ENCODE measurements around the gene SIAH3.

The SIAH3 gene

DNA sequence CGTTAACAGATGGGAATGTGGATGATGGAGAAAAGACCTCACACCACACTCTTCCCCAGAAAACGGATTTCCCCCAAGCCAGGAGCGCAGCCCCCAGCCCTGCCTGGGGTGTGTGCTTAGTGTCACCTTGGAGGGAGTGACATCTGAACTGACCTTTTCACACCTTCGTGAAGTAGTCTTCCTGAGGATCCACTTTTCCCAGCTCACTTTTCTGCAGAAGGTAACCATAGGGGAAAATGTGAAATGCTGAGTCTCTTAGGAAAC, 26.2 kb downstream of the SIAH3 start:
- H3K27ac ChIP-seq (ENCODE audit: extremely low read depth, low read depth, low read length) = no peak overlapping the region

DNA sequence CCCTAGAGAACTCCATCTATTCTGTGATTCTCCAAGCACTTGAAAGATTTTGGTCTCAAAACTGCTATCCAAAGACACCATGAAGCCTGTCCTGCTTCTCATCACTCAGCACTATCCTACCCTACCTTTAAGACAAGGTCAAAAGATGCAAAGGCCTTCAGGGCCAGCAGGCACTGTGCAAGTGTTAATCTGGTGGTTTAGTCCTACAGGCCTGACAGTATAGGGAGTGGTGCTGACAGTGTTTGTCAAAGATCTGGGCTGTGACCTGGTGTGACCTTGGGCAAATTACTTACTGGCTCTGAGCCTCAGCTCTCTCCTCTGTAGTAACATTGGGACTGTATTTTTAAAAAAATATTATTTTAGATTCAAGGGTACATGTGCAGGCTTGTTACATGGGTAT, 28.0 kb downstream of the SIAH3 start:
- POLR2A ChIA-PET = no interaction called here
- Histone ChIP-seq H3K36me3 (ENCODE audit: control insufficient read depth in 2 of 2, insufficient read depth in 1 of 2, low read length in 2 of 2) (no peaks in the 10 kb centered on the region), H3K4me1 (ENCODE audit: control insufficient read depth, insufficient read depth, low read length) (no peaks in the 10 kb centered on the region), H3K9me3 (ENCODE audit: control insufficient read depth, insufficient read depth, low read depth, low read length) (no peaks in the 10 kb centered on the region), H3K4me3 (ENCODE audit: low read depth, low read length) (no peak overlapping the region), H3K27ac (ENCODE audit: extremely low read depth, low read depth, low read length) (no peak overlapping the region)
- CTCF ChIA-PET = no interaction called here
- TF ChIP-seq ZNF664 (tag by site-specific recombination; IDR thresholded peaks at IDR 0.05) (no peak), ZNF423 (tag by site-specific recombination; IDR thresholded peaks at IDR 0.05) (no peak), ZXDB (tag by site-specific recombination; IDR thresholded peaks at IDR 0.05) (no peak), ZNF776 (tag by site-specific recombination; IDR thresholded peaks at IDR 0.05; ENCODE audit: borderline replicate concordance) (no peak), ZNF561 (tag by site-specific recombination; IDR thresholded peaks at IDR 0.05; ENCODE audit: borderline replicate concordance) (no peak), MYNN (tag by site-specific recombination; IDR thresholded peaks at IDR 0.05; ENCODE audit: borderline replicate concordance) (no peak), GLIS1 (tag by site-specific recombination; IDR thresholded peaks at IDR 0.05) (no peak), ZNF449 (tag by site-specific recombination; IDR thresholded peaks at IDR 0.05) (no peak), PRDM4 (tag by site-specific recombination; IDR thresholded peaks at IDR 0.05) (no peak), YY2 (tag by site-specific recombination; IDR thresholded peaks at IDR 0.05) (no peak), ZNF548 (tag by site-specific recombination; IDR thresholded peaks at IDR 0.05) (no peak)
- TF ChIP-seq, protein P1, sequence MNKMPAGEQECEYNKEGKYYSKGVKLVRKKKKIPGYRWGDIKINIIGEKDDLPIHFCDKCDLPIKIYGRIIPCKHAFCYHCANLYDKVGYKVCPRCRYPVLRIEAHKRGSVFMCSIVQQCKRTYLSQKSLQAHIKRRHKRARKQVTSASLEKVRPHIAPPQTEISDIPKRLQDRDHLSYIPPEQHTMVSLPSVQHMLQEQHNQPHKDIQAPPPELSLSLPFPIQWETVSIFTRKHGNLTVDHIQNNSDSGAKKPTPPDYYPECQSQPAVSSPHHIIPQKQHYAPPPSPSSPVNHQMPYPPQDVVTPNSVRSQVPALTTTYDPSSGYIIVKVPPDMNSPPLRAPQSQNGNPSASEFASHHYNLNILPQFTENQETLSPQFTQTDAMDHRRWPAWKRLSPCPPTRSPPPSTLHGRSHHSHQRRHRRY (tag by site-specific recombination; IDR thresholded peaks at IDR 0.05) = no peak
- TF ChIP-seq, protein P2, sequence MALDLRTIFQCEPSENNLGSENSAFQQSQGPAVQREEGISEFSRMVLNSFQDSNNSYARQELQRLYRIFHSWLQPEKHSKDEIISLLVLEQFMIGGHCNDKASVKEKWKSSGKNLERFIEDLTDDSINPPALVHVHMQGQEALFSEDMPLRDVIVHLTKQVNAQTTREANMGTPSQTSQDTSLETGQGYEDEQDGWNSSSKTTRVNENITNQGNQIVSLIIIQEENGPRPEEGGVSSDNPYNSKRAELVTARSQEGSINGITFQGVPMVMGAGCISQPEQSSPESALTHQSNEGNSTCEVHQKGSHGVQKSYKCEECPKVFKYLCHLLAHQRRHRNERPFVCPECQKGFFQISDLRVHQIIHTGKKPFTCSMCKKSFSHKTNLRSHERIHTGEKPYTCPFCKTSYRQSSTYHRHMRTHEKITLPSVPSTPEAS (tag by site-specific recombination; IDR thresholded peaks at IDR 0.05) = no peak

More for the DNA sequence above, 26.2 kb downstream of the SIAH3 start:
- Histone ChIP-seq H3K36me3 (ENCODE audit: control insufficient read depth in 2 of 2, insufficient read depth in 1 of 2, low read length in 2 of 2) (no peaks in the 10 kb centered on the region), H3K4me3 (ENCODE audit: low read depth, low read length) (no peak overlapping the region), H3K9me3 (ENCODE audit: control insufficient read depth, insufficient read depth, low read depth, low read length) (no peaks in the 10 kb centered on the region), H3K4me1 (ENCODE audit: control insufficient read depth, insufficient read depth, low read length) (no peaks in the 10 kb centered on the region)
- TF ChIP-seq AEBP2 (tag by site-specific recombination; IDR thresholded peaks at IDR 0.05; ENCODE audit: borderline replicate concordance) (no peak), ZNF660 (tag by site-specific recombination; IDR thresholded peaks at IDR 0.05) (no peak), ZNF146 (tag by site-specific recombination; IDR thresholded peaks at IDR 0.05) (no peak), ZFP37 (tag by site-specific recombination; IDR thresholded peaks at IDR 0.05) (no peak), ATF2 (tag by site-specific recombination; IDR thresholded peaks at IDR 0.05; ENCODE audit: low read depth) (no peak)
- TF ChIP-seq, protein P3, sequence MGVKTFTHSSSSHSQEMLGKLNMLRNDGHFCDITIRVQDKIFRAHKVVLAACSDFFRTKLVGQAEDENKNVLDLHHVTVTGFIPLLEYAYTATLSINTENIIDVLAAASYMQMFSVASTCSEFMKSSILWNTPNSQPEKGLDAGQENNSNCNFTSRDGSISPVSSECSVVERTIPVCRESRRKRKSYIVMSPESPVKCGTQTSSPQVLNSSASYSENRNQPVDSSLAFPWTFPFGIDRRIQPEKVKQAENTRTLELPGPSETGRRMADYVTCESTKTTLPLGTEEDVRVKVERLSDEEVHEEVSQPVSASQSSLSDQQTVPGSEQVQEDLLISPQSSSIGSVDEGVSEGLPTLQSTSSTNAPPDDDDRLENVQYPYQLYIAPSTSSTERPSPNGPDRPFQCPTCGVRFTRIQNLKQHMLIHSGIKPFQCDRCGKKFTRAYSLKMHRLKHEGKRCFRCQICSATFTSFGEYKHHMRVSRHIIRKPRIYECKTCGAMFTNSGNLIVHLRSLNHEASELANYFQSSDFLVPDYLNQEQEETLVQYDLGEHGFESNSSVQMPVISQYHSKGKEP (tag by site-specific recombination; IDR thresholded peaks at IDR 0.05) = no peak
- TF ChIP-seq, protein P4, sequence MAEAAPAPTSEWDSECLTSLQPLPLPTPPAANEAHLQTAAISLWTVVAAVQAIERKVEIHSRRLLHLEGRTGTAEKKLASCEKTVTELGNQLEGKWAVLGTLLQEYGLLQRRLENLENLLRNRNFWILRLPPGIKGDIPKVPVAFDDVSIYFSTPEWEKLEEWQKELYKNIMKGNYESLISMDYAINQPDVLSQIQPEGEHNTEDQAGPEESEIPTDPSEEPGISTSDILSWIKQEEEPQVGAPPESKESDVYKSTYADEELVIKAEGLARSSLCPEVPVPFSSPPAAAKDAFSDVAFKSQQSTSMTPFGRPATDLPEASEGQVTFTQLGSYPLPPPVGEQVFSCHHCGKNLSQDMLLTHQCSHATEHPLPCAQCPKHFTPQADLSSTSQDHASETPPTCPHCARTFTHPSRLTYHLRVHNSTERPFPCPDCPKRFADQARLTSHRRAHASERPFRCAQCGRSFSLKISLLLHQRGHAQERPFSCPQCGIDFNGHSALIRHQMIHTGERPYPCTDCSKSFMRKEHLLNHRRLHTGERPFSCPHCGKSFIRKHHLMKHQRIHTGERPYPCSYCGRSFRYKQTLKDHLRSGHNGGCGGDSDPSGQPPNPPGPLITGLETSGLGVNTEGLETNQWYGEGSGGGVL (tag by site-specific recombination; IDR thresholded peaks at IDR 0.05) = no peak
- CTCF ChIA-PET = no interaction called here
- POLR2A ChIA-PET = no interaction called here
